ENCODE results near the gene LUM.

LUM gene

GRCh38 chr12:91111366-91112325 is at the start of gene LUM:
TSS of gene LUM (minus strand) at chr12:91111494. CDS start at chr12:91108979, 2,515 bp downstream.
- no peak for DNase-seq

GRCh38 chr12:91161009-91161408 is 49.7 kb upstream of the LUM start:
- DNase-seq, result no peak

DNA sequence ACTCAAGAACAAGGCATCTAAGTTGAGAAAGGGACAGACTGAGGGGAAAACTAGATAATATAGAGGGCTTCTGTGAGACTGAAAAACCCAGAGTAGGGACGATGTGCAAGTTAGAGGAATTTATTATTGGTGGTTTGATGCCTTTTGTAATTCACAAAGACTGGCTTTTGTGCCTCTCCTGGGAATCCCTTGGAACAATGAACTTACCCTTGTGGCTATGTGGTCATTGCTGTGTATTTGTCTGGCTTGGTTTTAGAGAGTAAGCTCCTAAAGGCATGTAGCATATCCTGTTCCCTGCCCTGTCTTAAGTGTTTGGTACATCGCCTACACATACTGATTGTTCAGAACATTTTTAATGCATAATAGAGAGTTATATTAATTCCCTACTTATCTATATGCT is 44.7 kb upstream of the LUM start:
- no peak for DNase-seq

- no peak for DNase-seq
Measured at GRCh38 chr12:91154131-91154530, 42.8 kb upstream of the LUM start.

DNA sequence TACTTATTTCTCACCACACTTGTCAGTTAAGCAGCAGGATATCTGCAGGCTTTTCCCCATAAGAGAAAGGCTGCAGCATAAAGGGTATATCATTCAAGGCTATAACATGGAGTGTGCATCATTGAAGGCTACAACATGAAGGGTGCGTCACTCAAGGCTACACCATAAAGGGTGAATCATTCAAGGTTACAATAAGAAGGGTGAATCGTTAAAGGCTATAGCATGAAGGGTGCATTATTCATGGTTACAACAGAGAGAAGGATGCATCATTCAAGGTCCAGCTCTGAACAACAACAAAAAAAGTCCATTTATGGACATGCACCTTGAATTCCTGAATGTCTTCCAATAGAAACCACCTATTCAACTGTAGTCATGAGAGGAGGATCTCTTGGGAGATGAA is 32.8 kb upstream of the LUM start:
- no peak for DNase-seq

DNA sequence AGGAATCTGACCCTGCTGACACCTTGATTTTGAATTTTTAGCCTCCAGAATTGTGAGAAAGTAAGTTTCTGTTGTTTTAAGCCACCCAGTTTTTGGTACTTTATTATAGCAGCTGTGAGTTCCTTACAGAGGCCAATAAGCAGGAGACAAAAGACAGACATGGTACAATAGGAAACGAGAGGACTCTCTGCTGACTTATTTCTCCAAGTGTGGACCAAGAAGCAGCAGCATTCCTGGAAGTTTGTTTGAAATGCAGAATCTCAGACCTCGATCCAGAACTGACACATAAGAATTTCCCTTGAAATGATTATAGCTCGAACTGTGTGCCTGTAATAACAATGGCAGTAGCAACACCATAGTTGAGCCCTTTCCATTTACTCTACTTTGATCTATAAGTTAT is 31.9 kb upstream of the LUM start:
- DNase-seq, result no peak

GRCh38 chr12:91142221-91142631 is 30.9 kb upstream of the LUM start:
- DNase-seq, result no peak

DNA sequence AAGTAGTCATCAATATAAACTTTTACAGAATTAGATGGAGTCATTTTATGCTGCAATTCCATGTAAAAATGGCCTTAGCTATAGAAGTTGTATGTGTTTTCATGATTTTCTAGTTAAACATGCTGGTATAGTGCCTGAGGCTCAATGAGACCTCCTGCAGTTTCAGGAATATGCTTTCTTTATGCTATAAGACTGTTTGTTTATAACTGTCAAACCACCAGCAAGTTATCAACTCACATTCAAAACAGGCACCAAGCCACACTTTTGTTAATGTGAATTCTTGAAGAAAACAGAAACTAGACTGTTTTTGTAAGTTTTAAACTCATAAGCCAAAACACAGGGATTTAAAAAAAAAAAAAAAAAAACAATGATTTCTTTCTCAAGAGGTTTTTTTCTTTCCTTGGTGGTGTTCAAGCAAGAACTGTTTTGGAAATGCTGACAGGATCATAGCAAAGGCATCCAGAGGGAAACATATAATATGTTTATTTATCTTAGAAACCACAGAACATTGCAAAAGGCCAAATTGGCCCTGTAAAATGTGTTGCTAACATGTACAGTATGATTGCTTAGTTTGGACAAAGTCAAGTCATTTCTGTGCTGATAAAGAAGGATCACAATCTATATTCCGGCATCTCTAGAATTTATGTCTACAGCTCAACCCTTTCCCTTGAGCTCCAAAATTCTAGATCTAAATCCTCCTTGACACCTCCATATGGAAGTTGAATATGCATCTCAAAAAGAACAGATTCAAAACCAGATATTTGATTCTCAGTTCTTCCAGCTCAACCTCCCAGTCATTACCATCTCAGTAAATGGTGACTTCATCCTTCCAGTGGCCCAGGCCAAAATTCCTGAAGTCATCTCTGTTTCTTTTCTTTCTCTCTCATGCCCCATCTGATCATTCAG is 29.0 kb upstream of the LUM start:
- no peak for DNase-seq

DNA sequence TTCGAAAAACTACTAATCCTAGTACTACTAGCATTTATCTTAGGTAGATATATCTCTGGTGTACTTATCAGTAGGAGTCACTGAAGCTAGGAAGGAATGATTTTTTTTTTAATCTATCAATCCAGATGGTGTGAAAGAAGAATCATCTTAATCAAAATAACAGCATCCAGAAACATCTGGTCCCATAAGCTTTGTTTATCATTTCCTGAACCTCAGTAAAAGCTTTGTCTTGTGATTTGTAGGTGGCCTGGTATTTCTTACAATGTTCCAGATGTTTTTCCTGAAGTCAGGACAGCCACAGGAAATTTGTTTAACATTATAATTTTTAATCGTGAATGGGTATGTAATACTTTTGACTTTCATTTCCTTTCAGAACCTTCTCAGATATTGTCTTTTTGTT is 28.0 kb upstream of the LUM start:
- DNase-seq, result no peak

DNA sequence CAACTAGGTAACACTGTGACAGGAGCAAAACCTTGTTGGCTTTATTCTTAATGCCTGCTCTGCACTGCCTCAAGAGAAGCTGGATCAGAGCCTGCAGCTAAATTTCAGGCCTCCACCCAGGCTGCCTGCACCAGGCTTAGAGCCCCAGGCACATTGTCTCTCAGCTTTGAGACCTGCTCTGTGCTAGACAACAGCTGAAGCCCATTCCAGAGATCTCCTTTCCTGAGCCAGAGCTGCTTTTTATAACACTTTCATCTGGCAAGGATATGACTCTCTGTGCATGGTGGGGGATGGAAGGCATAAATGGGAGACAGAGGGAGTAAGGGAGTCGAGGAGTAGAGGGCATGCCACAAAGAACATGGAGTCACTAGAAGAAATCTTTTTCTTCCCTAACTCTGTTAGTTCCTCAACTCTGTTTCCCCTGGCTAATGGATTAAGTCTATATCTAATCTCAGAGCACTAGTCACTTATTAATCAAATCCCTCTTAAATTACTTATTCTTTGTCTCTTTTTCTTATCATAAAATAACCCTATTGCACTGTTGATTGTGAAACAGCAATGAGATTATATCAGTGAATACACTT is 27.1 kb upstream of the LUM start:
- no peak for DNase-seq

DNA sequence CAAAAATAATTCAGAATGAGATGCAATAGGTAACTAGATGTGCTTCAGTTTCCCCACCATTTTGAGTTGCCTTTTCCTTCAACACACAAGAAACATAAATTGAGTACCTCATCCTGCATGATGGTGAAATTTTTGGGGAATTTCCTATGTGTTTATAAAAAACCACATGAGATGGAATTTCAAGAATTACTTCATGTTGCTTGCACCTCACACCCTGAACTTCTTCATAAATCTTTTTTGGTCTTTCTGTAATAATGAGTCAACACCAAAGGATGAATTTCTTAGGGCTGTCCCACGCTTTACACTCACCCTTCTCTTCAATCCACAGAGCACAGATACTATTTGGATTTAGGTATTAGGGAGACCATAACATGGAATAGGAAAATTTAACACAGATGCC is 22.6 kb upstream of the LUM start:
- no peak for DNase-seq

DNA sequence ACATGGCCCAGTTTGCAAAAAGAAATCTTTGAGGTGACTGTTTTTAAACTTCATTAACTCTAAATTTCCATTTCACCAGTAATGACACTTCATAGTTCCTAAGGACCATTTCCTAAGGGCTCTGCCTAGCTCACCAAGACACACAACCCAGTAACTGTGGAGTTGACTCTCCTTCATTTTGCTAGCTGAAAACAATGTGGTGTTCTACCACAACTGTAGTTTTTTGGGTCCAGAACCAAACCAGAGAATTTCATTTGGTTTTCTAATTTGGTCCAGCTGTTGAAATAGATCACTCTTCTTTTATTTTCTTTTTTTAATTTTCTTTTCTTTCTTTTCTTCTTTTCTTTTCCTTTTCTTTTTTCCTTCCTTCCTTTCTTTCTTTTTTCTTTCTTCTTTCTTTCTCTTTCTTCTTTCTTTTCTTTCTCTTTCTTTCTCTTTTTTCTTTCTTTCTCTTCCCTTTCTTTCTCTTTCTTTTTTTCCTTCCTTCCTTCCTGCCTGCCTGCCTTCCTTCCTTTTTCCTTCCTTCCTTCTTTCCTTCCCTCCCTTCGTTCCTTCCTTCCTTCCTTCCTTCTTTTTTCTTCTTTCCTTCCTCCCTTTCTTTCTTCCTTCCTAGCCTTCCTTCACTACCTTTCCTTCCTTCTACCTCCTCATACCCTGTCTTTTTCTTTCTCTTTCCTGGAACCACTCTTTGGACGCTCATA is 18.5 kb upstream of the LUM start:
- DNase-seq, result no peak

- DNase-seq, result no peak
Measured at GRCh38 chr12:91127751-91128150, 16.5 kb upstream of the LUM start.

- no peak for DNase-seq
Measured at GRCh38 chr12:91127306-91127705, 16.0 kb upstream of the LUM start.

GRCh38 chr12:91126516-91126915 is 15.2 kb upstream of the LUM start:
- no peak for DNase-seq

DNA sequence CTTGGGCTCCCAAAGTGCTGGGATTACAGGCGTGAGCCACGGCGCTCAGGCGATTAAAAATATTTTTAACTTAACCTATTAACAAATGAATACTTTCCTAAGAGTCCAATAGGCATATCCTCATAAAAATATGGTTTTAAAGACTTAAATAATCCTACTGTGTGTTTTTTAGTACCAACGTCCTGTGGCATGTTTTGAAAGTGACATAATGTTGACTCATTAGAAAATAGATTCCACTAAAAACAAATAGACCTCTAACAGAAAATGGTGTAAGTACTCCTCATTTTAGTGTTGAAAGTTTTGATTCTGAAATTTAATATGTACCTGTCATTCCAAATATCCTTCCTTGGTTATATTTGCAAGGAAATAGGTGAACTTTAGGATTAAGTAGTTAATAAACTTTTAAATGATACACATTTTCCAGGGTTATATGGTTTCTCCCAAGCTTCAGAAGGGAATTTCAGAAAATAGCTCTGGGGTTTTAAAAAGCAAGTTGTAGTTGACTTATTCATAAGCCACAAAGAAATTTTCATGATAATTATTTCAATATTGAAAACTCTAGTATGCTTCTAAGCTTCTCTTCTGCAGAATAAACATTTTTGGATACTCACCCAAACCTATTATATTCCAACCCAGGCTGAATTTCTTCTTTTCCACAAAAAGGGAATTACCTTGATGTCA is 12.1 kb upstream of the LUM start:
- no peak for DNase-seq

DNA sequence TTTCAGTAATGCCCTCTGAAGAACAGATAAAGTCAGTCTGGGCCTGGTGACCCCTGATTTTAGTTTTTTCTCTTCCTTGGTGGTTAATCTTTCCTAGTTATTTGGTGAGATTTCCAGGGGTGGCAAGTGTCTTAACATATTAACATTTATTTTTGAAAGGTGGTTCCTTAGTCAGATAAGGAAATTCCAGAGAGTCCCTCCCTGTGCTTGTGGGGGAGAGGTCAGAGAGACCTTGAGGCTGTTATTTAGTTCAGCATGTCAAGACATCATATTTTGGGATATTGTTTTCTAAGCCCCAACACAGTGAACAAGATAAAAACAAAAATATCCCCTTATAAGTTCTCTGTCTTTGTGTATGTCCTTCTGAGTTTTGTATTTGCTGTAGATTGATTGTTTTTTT is 9.5 kb upstream of the LUM start:
- no peak for DNase-seq

GRCh38 chr12:91119089-91119488 is 7.8 kb upstream of the LUM start:
- no peak for DNase-seq

DNA sequence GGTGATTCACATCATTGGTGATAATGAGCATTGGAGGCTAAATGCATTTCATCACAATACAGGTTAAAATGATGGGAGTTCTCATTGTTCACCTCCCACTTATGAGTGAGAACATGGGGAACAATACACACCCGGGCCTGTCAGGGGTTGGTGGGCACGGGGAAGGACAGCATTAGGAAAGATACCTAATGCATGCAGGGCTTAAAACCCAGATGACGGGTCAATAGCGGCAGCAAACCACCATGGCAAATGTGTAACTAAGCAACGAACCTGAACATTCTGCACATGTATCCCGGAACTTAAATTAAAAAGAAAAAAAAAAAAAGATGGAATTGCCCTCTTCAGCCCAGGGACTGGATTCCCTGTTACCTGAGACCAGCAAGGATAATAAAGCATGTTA is 2.3 kb upstream of the LUM start:
- DNase-seq, result no peak

DNA sequence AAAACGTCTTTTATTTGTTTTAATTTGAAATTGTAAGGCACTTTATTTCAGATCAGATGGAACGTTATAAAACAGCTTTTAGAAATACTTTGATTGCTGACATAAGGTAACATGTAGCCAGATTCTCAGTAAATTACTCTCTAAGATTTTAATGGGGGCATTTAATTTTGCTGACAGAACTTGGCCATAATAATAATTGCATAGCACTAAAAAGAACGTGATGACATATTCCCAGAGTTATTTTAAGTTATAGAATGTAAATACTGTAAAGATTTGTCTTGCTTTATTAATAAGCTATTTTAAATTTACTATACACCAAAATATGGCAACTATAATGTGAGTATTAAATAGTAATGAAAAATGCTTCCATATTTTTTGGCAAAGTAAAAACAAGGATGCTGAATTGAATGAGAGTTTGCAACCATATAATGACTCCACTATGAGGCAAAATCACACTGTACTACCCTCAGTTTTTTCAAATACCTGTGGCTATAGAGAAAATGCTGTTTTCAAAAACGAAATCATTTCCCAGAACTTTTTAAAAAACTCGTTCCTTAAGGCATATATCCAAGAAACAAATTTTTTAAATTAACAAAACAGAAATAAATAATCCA is 876 bp downstream of the LUM start:
- DNase-seq, result no peak

DNA sequence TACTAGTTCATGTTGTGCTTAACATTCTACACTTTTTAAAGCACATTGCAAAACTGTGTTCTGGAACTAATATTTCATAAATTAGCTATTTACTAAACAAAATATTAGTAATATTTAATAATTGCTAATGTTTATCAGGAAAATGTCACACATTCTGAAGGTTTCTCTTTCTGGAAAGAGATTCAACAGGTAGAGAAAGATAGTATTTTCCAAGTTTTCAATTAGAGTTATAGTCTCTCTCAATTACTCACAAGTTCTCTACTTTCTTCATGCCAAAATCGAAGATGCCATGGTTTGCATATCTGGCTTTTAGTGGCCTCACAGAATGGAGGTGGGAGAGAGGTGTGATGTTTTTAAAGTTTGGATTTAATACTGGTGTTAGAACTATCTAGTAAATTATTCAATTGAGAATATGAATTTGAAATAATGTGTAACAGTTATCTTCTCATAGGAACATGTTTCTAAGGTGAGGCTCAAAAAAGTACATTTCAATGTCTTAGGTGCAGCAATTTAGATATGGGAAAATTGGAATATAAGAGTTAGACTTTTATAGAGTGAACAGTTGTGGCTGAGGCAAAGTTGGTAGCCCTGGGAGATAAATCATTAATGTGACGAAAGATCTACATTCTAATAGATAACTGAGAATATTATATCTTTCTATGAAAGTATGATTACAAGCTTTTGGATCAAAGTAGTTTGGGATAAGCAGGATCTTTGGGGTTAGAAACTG is 1.5 kb downstream of the LUM start:
- no peak for DNase-seq

Data from CD4-positive, alpha-beta T cell treated with Interleukin-4 for 1 hour (primary cell).